Sigmoid colon (tissue), 7 donors: ENCODE results near the gene SPEN. TPM values are rescaled to one million over a fixed set of nuclear protein-coding genes. Genes with fewer than 3 reads are reported as not detected.

Experiments used
- DNase-seq: peaks from one replicate; pipeline ENCODE4 v3.0.0-alpha.2; 2019
- H3K27ac ChIP-seq, 4 donors: fragments of 200-600 bp; sonication (generic); one replicate each; pipeline ENCODE4 v1.5.1; 2016 to 2019; ENCODE audit warnings: mild to moderate bottlenecking in 1 of 4
- H3K27me3 ChIP-seq, 3 donors: fragments of 200-600 bp; sonication (generic); one replicate each; pipeline ENCODE4 v1.5.1; 2019; ENCODE audit warnings: mild to moderate bottlenecking in 1 of 3
- H3K36me3 ChIP-seq, 4 donors: fragments of 200-600 bp; sonication (generic); one replicate each; pipeline ENCODE4 v1.5.1; 2016 to 2019
- H3K4me1 ChIP-seq, 4 donors: fragments of 200-600 bp; sonication (generic); one replicate each; pipeline ENCODE4 v1.5.1; 2017 to 2019
- H3K4me3 ChIP-seq, 4 donors: fragments of 200-600 bp; sonication (generic); one replicate each; pipeline ENCODE4 v1.5.1; 2017 to 2019; ENCODE audit warnings: mild to moderate bottlenecking in 2 of 4, moderate library complexity in 1 of 4
- H3K9me3 ChIP-seq, 4 donors: fragments of 200-600 bp in 3 of 4; sonication (generic) in 3 of 4; one replicate each; pipeline versions ENCODE4 v1.5.1 to v1.6.1; 2013 to 2019
- EP300 ChIP-seq, 4 donors: sonication (generic); formaldehyde crosslinking; IDR thresholded peaks; one replicate each; pipeline ENCODE4 v1.6.1; 2017; ENCODE audit warnings: antibody characterized with exemption in 4 of 4
- POLR2A ChIP-seq, 2 donors: fragments of 450-650 bp; IDR thresholded peaks; one replicate each; pipeline ENCODE4 v1.6.1; 2016; ENCODE audit warnings: antibody characterized with exemption in 2 of 2, mild to moderate bottlenecking in 2 of 2, moderate library complexity in 2 of 2
- POLR2AphosphoS5 ChIP-seq, 4 donors: sonication (generic); formaldehyde crosslinking; IDR thresholded peaks; one replicate each; pipeline ENCODE4 v1.6.1; 2017; ENCODE audit warnings: antibody characterized with exemption in 4 of 4
- WGBS, 2 donors: extraction: QIAGEN DNeasy Blood & Tissue Kit; methylation state at CpG; one replicate each; pipeline ENCODE4 v1.1.7; 2013; 5-methylcytosine and 5-hydroxymethylcytosine counted together
- intact Hi-C: fragments of 100-400 bp; cut with DNase I; formaldehyde crosslinking; loops from one replicate; pipeline ENCODE4 v1.15.1; 2023
- polyA plus RNA-seq, 3 donors: library from polyadenylated mRNA; stranded (reverse); fragments of 200-250 nt; gene quantifications; one replicate each; pipeline ENCODE4 v1.2.3, GENCODE V29; 2013
- total RNA-seq, 4 donors: library from RNA; depleted of rRNA; stranded (reverse); fragments of >200 nt; gene quantifications; one replicate each; pipeline ENCODE4 v1.1.0, GENCODE V29; 2016
- TF ChIP-seq, protein P1 (sequence below), 4 experiments: fragments of 450-650 bp in 3 of 4; fragments of 200-600 bp in 1 of 4; IDR thresholded peaks; one replicate each; pipeline ENCODE4 v1.5.1; 2016 to 2019; ENCODE audit warnings: antibody characterized with exemption in 4 of 4, mild to moderate bottlenecking in 3 of 4, moderate library complexity in 2 of 4
- donor health status: healthy with polysubstance abuse.
- donor health status: Bipolar disorder and iron deficiency.
- donor health status: healthy.

The SPEN gene
- total and polyA plus RNA-seq, 7 donors: 7.4 to 38.5 (median 20.7) TPM

DNA sequence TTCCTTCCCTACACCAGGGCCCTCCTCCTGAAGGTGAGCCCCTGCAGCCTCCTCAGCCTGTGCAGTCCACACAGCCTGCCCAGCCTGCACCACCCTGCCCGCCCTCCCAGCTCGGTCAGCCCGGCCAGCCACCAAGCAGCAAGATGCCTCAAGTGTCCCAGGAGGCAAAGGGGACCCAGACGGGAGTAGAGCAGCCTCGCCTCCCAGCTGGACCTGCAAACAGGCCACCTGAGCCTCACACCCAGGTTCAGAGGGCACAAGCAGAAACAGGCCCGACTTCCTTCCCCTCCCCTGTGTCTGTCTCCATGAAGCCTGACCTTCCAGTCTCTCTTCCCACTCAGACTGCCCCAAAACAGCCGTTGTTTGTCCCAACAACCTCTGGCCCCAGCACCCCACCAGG lies 89.6 kb downstream of the SPEN start:
- TF ChIP-seq POLR2AphosphoS5 (IDR thresholded peaks at IDR 0.05) (no peak), EP300 (IDR thresholded peaks at IDR 0.05) (no peak), POLR2A (IDR thresholded peaks at IDR 0.05) (no peak)
- TF ChIP-seq, protein P1, sequence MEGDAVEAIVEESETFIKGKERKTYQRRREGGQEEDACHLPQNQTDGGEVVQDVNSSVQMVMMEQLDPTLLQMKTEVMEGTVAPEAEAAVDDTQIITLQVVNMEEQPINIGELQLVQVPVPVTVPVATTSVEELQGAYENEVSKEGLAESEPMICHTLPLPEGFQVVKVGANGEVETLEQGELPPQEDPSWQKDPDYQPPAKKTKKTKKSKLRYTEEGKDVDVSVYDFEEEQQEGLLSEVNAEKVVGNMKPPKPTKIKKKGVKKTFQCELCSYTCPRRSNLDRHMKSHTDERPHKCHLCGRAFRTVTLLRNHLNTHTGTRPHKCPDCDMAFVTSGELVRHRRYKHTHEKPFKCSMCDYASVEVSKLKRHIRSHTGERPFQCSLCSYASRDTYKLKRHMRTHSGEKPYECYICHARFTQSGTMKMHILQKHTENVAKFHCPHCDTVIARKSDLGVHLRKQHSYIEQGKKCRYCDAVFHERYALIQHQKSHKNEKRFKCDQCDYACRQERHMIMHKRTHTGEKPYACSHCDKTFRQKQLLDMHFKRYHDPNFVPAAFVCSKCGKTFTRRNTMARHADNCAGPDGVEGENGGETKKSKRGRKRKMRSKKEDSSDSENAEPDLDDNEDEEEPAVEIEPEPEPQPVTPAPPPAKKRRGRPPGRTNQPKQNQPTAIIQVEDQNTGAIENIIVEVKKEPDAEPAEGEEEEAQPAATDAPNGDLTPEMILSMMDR (IDR thresholded peaks at IDR 0.05): no peak
- Histone ChIP-seq H3K27ac (peak overlapping the region in 1 of 4 donors; percentile 19), H3K4me1 (peaks cover 0 to 15% (median 13%) of the 10 kb centered on the region in 4 donors), H3K36me3 (peaks cover 46 to 98% (median 63%) of the 10 kb centered on the region in 4 donors), H3K4me3 (no peak overlapping the region), H3K27me3 (no peaks in the 10 kb centered on the region), H3K9me3 (no peaks in the 10 kb centered on the region)
- WGBS, 2 donors: 67 to 83% methylated on average over 7 of the region's 7 CpGs
- no peak for DNase-seq
- intact Hi-C loops: no loop called here

DNA sequence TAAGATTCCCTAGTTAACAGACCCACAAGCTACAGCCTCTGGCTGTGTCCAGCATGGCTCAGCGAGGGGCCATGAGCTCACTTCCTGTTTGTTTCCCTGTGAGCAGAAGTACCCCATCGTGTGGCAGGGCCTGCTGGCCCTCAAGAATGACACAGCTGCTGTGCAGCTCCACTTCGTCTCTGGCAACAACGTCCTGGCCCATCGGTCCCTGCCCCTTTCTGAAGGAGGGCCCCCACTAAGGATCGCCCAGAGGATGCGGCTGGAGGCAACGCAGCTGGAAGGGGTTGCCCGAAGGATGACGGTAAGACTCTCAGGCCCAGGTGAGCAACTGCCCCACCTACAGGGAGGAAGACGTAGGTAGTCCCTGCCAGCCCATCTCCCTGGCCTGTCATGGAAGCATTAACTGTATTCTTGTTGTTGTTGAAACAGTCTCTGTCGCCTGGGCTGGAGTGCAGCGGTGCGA lies 90.2 kb downstream of the SPEN start:
- Histone ChIP-seq H3K27me3 (no peaks in the 10 kb centered on the region), H3K4me3 (no peak overlapping the region), H3K27ac (peak overlapping the region in 1 of 4 donors; percentile 0), H3K36me3 (peaks cover 41 to 98% (median 65%) of the 10 kb centered on the region in 4 donors), H3K9me3 (no peaks in the 10 kb centered on the region), H3K4me1 (peaks cover 0 to 15% (median 13%) of the 10 kb centered on the region in 4 donors)
- peak; percentile 62 for DNase-seq
- WGBS, 2 donors: 80 to 81% methylated on average over 14 of the region's 14 CpGs
- TF ChIP-seq POLR2A (IDR thresholded peaks at IDR 0.05) (no peak), POLR2AphosphoS5 (IDR thresholded peaks at IDR 0.05) (peak in 1 of 4 donors; percentile 7)
- intact Hi-C loops: no loop called here

DNA sequence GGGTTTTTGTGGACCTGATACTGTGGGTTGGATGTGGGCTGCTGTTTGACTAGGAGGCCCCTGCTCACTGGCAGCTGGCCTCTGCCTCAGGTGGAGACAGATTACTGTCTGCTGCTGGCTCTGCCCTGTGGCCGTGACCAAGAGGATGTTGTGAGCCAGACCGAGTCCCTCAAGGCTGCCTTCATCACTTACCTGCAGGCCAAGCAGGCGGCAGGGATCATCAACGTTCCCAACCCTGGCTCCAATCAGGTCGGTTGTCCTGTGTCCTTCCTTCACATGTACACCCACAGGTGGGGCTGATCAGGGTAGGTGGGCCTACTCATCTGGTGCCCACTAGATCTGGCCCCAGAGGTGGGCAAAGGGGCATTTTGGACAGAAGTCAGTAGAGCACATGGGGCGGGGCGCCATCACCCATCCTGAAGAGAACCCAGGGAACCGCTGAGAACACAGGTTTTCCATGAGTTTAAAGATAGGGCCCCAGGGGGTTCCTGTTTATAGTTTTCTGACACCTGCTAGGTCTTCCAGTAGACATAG lies 91.2 kb downstream of the SPEN start:
- DNase-seq: no peak
- Histone ChIP-seq H3K4me3 (no peak overlapping the region), H3K36me3 (peaks cover 45 to 98% (median 66%) of the 10 kb centered on the region in 4 donors), H3K27ac (peak overlapping the region; percentile 38 to 70 (median 67)), H3K27me3 (no peaks in the 10 kb centered on the region), H3K4me1 (peaks cover 0 to 15% (median 13%) of the 10 kb centered on the region in 4 donors), H3K9me3 (no peaks in the 10 kb centered on the region)
- no peak for TF ChIP-seq POLR2AphosphoS5 (IDR thresholded peaks at IDR 0.05)
- TF ChIP-seq, protein P1 (IDR thresholded peaks at IDR 0.05): no peak
- TF ChIP-seq POLR2A (IDR thresholded peaks at IDR 0.05): no peak
- intact Hi-C loops: no loop called here
- 91 to 94% methylated on average over 8 of the region's 8 CpGs for WGBS, 2 donors

DNA sequence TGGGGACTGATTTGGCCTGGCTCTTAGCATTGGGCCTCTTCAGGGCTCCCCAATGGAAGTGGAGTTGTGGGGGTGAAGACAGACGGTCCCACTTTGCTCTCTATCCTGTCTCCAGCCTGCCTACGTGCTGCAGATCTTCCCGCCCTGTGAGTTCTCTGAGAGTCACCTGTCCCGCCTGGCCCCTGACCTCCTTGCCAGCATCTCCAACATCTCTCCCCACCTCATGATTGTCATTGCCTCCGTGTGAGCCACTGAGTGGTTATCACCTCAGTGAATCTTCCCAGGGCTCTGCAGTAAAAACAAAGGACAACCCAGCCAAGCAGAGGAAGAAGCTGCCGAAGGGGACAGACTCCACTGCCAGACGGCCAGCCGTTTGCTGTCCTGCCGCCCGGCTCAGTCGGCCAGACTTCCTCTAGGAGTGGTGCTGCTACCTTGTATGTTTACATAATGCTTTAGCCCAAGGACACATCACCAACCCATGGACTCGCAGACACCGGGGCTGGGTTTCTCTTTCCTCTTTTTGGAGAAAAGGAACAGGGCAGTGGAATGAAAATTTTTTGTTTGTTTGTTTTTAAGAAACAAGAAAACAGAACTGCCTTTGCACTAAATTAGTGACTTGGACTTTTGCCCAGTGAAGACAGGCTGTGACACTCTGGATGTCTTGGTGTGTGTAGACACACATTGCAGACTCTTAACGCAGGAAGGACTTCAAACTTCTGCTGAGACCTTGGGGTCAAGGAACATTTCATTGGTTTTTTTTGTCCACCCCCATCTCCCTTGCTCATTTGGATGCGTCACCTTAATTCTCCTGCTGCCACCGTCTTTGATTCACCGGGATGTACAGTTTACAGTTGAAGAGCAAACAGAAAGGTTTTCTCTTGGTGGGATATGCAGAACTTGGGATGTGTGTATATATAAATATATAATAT lies 91.9 kb downstream of the SPEN start:
- Histone ChIP-seq H3K27ac (peak overlapping the region; percentile 38 to 70 (median 67)), H3K27me3 (no peaks in the 10 kb centered on the region), H3K36me3 (peaks cover 46 to 98% (median 66%) of the 10 kb centered on the region in 4 donors), H3K9me3 (no peaks in the 10 kb centered on the region), H3K4me3 (no peak overlapping the region), H3K4me1 (peaks cover 0 to 15% (median 13%) of the 10 kb centered on the region in 4 donors)
- 40 to 67% methylated on average over 17 of the region's 17 CpGs for WGBS, 2 donors
- no peak for TF ChIP-seq POLR2A (IDR thresholded peaks at IDR 0.05)
- TF ChIP-seq POLR2AphosphoS5 (IDR thresholded peaks at IDR 0.05): peak in 2 of 4 donors; percentile 34 to 35
- DNase-seq: peak; percentile 81
- intact Hi-C loops: no loop called here

DNA sequence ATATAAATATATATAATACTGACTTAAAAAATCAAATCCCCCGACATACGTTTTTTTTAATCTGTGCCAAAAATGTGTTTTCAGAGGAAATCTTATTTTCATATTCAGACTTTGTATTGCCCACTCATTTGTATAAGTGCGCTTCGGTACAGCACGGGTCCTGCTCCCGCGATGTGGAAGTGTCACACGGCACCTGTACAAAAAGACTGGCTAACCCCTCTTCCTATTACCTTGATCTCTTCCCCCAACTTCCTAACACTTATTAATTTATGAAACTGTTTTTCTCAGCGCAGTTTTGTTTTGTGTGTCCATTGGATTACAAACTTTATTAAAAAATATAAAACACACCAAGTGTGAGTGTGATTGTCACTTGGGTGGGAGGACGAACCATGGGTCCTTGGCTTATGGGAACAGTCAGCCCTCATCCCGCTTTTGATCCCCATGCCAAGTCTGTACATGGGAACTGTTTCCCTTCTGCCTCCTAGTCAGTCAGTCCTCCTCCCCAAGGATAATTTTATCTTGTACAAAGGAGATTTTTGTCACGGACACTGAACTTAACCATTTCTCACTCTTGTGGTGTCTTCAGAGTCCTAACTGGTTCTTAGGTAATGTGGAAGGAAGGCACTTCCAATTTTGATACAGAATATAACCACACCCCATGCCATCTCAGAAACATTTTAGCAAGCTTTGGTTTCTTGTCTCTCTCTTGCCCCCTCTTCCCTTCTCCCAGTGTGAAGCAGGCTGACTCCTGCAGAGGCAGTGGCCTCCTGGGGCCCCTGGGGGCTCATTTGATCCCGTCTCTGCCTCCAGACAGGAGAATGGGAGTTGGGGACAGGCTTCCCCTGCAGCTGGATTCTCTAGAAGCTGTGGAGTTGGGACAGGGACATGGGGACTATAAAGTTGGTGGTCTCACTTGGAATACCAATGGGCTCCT lies 92.9 kb downstream of the SPEN start:
- intact Hi-C loops: no loop called here
- no peaks in the 10 kb centered on the region for H3K9me3 ChIP-seq
- H3K27ac ChIP-seq: peak overlapping the region in 2 of 4 donors; percentile 65 to 69
- H3K36me3 ChIP-seq: peaks cover 44 to 98% (median 68%) of the 10 kb centered on the region in 4 donors
- DNase-seq: no peak
- TF ChIP-seq POLR2AphosphoS5 (IDR thresholded peaks at IDR 0.05) (no peak), POLR2A (IDR thresholded peaks at IDR 0.05) (no peak), EP300 (IDR thresholded peaks at IDR 0.05) (no peak)
- TF ChIP-seq, protein P1 (IDR thresholded peaks at IDR 0.05): no peak
- WGBS, 2 donors: 90 to 95% methylated on average over 13 of the region's 13 CpGs
- H3K4me1 ChIP-seq: peaks cover 0 to 15% (median 13%) of the 10 kb centered on the region in 4 donors
- no peaks in the 10 kb centered on the region for H3K27me3 ChIP-seq
- H3K4me3 ChIP-seq: no peak overlapping the region
